Skeletal muscle satellite cell (primary cell): ENCODE measurements around the gene HSPBP1.

Source experiments
- H3K27me3 ChIP-seq: 2 replicates; pipeline ENCODE4 v1.7.0; 2013; ENCODE audit warnings: low read length; ENCODE audit not compliant: control insufficient read depth, insufficient read depth
- H3K36me3 ChIP-seq: 2 replicates; pipeline ENCODE4 v1.7.0; 2013; ENCODE audit warnings: mild to moderate bottlenecking, control low read depth, low read length; ENCODE audit not compliant: insufficient read depth
- H3K4me1 ChIP-seq: 2 replicates; pipeline ENCODE4 v1.7.0; 2013; ENCODE audit warnings: low read length; ENCODE audit not compliant: control insufficient read depth, insufficient read depth
- H3K4me2 ChIP-seq: 2 replicates; pipeline ENCODE4 v1.7.0; 2013; ENCODE audit warnings: mild to moderate bottlenecking, low read length
- H3K4me3 ChIP-seq: 2 replicates; pipeline ENCODE4 v1.7.0; 2013; ENCODE audit warnings: low read length
- H3K9ac ChIP-seq: 2 replicates; pipeline ENCODE4 v1.7.0; 2013; ENCODE audit warnings: mild to moderate bottlenecking, low read depth, low read length, moderate library complexity
- H3K9me3 ChIP-seq: replicated peaks from 2 replicates; pipeline ENCODE4 v1.7.0; 2013; ENCODE audit warnings: mild to moderate bottlenecking, control low read depth, low read length

The HSPBP1 gene

DNA sequence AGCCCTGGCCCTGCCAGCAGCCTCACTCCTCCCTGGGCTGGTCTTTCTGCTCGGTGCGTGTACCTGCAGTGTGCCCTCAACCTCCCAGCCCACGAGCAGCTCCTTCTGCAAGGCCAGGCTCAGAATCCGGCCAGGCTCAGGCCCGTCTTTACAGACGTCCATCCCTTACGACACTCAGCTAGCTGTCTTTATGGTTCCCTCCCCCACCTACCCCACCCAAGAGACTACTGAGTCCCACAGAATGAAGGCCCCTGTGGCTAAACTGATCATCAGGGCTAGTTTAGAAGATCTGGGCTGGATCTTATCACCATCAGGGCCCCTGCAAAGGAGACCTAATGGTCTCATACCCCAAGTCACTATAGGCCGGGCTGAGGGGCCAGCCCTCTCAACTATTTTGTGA, 34.5 kb upstream of the HSPBP1 start:
- Histone ChIP-seq H3K36me3 (no peaks in the 10 kb centered on the region), H3K4me1 (no peaks in the 10 kb centered on the region), H3K4me2 (no peak overlapping the region), H3K9ac (no peak overlapping the region), H3K27me3 (no peaks in the 10 kb centered on the region), H3K4me3 (no peak overlapping the region), H3K9me3 (no peaks in the 10 kb centered on the region)

DNA sequence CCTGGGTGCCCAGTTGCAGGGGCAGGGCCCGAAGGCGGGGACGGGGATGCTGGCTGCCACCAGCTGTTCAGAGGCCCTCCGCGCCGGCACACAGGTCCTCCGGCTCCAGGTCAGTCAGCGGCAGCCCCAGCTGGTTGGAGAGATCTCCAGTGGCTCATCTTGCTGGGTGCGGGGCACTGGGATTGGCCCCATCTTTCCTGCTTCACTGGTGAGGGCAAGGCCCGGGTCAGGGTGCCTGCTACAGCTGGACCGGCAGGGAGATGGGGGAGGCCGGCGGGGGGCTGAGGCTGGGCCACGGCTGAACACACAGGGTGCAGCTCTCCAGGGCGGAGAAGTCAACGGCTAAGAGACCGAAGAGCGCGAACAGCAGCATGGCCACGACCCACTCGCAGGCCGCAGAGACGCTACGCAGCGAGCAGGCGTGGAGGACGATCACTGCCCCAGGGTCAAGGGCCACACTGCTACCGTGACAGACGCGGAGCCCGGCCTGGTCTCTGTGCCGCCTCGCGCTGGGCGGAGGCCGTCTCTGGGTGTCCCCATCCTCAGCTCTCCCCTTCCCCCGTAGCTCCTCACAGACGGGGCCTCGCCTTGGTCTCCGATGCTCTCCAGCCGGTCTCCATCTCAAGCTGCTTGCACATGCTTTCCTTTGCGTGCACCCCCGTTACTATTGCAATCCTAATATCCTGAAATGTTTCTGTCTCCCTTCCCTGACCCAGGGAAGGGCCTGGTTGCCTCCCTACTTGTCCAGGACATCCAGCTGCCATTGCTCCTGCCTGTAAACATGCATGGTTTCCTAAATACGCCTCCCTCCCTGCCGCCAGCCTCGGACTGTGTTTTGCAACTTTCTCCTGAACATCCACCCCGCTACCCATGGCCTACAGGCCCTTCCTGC, 33.0 kb upstream of the HSPBP1 start:
- no peaks in the 10 kb centered on the region for H3K9me3 ChIP-seq
- H3K4me2 ChIP-seq, result no peak overlapping the region
- H3K36me3 ChIP-seq, result no peaks in the 10 kb centered on the region
- no peaks in the 10 kb centered on the region for H3K27me3 ChIP-seq
- no peak overlapping the region for H3K4me3 ChIP-seq
- H3K4me1 ChIP-seq, result no peaks in the 10 kb centered on the region
- H3K9ac ChIP-seq, result no peak overlapping the region

DNA sequence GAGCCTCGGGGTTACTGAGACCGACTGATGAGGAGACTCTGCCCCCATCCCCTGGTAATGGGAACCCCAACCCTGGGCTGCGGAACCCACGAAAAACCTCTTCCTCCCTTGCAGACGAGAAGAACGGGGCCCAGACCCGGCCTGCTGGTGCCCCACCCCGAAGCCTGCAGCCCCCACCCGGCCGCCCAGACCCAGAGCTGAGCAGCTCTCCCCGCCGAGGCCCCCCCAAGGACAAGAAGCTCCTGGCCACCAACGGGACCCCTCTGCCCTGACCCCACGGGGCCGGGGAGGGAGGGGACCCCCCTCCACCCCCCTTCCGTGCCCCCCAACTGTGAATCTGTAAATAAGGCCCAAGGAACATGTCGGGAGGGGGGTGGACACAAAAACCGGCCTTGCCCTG, 31.9 kb upstream of the HSPBP1 start:
- no peak overlapping the region for H3K9ac ChIP-seq
- H3K36me3 ChIP-seq, result peaks cover 2% of the 10 kb centered on the region
- H3K9me3 ChIP-seq, result no peaks in the 10 kb centered on the region
- no peak overlapping the region for H3K4me3 ChIP-seq
- no peaks in the 10 kb centered on the region for H3K27me3 ChIP-seq
- no peak overlapping the region for H3K4me2 ChIP-seq
- no peaks in the 10 kb centered on the region for H3K4me1 ChIP-seq

DNA sequence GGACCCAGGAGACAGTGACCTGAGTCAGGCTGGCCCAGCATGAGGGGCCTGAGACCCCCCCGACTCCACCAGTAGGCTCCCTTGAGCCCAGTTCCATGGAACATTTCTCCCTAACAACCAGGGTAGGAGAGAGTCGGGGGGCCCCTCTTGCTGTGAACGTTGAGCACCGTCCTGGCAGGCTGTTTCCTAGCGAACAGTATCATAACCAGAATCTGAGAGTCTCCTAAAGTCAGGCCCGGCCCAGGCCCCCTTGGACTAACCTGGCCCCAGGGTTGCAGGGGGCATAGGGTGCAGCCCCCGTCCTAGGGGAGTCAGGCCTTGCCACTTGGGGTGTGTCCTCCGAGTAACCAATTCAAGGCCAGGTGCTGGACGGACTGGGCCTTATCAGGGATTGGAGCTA, 31.5 kb upstream of the HSPBP1 start:
- Histone ChIP-seq H3K4me2 (no peak overlapping the region), H3K36me3 (peaks cover 3% of the 10 kb centered on the region), H3K9me3 (no peaks in the 10 kb centered on the region), H3K27me3 (no peaks in the 10 kb centered on the region), H3K4me3 (no peak overlapping the region), H3K4me1 (no peaks in the 10 kb centered on the region), H3K9ac (no peak overlapping the region)

DNA sequence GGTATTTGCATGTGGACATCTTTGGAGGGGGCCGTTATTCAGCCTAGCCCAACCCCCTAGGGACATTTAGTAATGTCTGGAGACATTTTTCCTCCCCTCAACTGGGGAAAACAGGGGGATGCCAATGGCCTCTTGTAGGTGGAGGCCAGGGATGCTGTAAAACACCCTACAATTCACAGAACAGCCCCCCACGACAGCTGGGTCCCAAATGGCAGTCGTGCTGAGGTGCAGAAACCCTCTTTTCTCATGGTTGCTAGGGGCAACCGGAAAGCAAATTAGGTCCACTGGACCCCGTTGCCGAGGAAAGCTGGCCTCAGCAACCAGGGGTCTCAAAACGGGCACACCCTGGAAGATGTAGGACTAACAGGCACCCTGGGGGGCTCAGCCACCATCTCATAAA, 30.6 kb upstream of the HSPBP1 start:
- Histone ChIP-seq H3K27me3 (no peaks in the 10 kb centered on the region), H3K36me3 (peaks cover 3% of the 10 kb centered on the region), H3K9me3 (no peaks in the 10 kb centered on the region), H3K4me3 (no peak overlapping the region), H3K4me1 (no peaks in the 10 kb centered on the region), H3K4me2 (no peak overlapping the region), H3K9ac (no peak overlapping the region)

DNA sequence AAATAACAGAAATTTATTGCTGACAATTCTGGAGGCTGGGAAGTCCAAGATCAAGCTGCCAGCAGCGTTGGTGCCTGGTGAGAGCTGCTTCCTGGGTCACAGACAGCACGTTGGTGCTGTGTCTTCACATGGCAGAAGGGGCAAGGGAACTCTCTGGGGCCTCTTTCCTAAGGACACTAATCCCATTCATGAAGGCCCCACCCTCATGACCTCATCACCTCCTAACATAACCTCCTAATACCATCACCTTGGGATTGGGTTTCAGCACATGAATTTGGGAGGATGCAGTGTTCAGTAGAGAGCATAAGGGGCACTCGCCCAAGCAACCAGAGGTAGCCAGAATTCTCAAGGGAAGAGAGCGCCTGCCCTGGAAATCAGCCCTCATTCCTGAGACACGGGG, 29.5 kb upstream of the HSPBP1 start:
- H3K36me3 ChIP-seq, result peaks cover 3% of the 10 kb centered on the region

DNA sequence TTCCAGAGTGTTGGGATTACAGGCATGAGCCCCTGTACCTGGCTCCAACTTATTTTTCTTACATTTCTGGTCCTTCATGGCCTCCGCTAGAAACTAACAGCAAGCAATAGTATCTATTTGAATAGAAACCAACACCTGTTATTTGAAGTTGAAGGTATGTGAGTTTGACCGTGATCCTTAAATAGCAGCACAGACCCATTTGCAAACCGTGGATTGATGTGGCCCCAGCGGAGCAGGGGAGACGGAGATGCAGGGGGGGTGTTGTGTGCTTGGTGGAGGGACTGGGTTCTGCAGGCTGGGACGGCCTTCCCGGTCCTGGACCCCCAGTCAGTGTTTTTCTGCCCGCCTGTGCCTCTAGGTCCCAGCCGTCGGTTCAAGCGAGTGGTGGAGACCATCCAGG, 28.4 kb upstream of the HSPBP1 start:
- H3K4me3 ChIP-seq, result no peak overlapping the region
- no peak overlapping the region for H3K9ac ChIP-seq
- no peak overlapping the region for H3K4me2 ChIP-seq
- peaks cover 10% of the 10 kb centered on the region for H3K36me3 ChIP-seq
- no peaks in the 10 kb centered on the region for H3K9me3 ChIP-seq
- H3K27me3 ChIP-seq, result no peaks in the 10 kb centered on the region
- no peaks in the 10 kb centered on the region for H3K4me1 ChIP-seq

More for the DNA sequence above, 29.5 kb upstream of the HSPBP1 start:
- H3K4me1 ChIP-seq, result no peaks in the 10 kb centered on the region
- H3K27me3 ChIP-seq, result no peaks in the 10 kb centered on the region
- no peak overlapping the region for H3K9ac ChIP-seq
- H3K4me2 ChIP-seq, result no peak overlapping the region
- no peak overlapping the region for H3K4me3 ChIP-seq
- H3K9me3 ChIP-seq, result no peaks in the 10 kb centered on the region

DNA sequence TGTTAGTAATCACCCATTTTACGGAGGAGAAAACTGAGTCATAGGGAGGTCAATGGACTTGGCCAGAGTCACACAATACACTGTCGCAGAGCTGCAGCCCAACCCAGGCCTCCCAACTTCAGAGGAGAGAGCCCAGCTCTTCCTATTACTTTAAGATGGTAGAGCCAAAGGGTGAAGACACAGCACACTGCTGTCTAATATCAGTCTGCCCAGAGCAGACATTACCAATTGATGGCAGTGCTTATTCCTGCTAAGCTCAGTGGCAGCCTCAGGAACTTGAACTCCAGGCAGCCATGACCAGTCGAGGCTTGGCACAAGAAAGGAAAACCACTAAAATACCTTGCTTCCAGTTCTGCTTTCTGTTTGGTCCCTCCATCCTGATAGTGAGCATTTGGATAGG, 26.8 kb upstream of the HSPBP1 start:
- Histone ChIP-seq H3K4me1 (peaks cover 4% of the 10 kb centered on the region), H3K4me2 (no peak overlapping the region), H3K36me3 (peaks cover 10% of the 10 kb centered on the region), H3K4me3 (no peak overlapping the region), H3K27me3 (no peaks in the 10 kb centered on the region), H3K9ac (no peak overlapping the region), H3K9me3 (no peaks in the 10 kb centered on the region)

DNA sequence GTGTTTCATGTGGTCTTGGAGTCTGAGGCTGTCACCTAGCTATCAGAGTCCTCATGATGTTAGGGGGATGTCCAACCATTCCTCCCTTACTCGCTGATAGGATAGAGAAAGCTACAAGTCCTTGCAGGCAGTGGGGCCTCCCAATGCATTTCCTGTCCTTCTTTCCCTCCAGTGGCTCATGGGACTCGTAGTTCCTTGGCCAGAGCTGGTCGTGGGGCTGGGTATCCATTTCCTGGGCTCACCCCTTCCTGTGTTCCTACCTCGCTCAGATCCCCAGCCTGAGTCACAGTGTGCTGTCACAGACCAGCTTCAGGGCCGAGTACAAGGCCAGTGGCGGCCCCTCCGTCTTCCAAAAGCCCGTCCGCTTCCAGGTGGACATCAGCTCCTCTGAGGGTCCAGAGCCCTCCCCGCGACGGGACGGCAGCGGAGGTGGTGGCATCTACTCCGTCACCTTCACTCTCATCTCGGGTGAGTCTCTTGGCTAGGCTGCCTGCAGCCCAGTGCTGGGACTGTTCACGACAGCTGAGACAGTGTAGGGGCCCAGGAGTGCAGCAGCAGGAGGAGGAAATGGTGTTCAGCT, 26.2 kb upstream of the HSPBP1 start:
- Histone ChIP-seq H3K27me3 (no peaks in the 10 kb centered on the region), H3K9me3 (no peaks in the 10 kb centered on the region), H3K9ac (no peak overlapping the region), H3K4me1 (peaks cover 9% of the 10 kb centered on the region), H3K4me3 (no peak overlapping the region), H3K36me3 (peaks cover 10% of the 10 kb centered on the region), H3K4me2 (no peak overlapping the region)

DNA sequence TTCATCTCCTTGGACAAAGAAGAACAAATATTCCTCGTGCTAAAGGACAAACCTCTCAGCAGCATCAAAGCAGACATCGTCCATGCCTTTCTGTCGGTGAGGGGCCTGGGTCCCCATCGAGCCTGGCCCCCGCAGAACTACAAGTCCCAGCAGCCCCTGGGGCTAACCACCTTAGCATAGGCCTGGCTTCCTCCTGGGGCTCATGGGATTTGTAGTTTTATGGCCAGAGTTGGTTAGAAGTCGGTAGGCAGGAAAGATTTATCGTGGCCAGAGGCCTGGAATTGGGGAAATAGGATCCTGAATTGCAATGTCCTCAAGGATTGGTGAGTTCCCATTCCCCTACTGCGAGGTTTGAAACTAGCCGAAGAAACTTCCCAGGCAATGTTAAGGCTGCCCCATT, 25.6 kb upstream of the HSPBP1 start:
- Histone ChIP-seq H3K4me1 (peaks cover 9% of the 10 kb centered on the region), H3K9me3 (no peaks in the 10 kb centered on the region), H3K4me2 (no peak overlapping the region), H3K36me3 (peaks cover 10% of the 10 kb centered on the region), H3K27me3 (no peaks in the 10 kb centered on the region), H3K4me3 (no peak overlapping the region), H3K9ac (no peak overlapping the region)

DNA sequence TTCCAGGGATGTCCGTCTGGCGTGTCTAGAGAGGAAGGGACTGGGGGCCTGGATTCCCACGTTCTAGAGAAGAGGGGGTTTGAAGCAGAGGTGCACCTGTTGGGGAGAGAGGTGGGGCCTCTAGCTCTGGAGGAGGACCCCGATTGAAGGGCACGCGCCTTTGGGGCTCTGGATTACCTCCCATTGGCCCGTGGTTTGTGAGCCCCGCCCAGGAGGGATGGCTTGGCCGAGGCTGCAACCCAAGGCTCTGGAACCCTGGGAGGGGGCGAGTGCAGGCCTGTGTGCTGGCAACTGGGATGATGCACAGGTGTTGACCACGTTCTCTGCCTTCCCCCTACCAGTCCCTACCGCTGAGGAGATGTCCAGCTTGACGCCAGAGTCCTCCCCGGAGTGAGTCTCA, 25.1 kb upstream of the HSPBP1 start:
- Histone ChIP-seq H3K4me3 (no peak overlapping the region), H3K36me3 (peaks cover 10% of the 10 kb centered on the region), H3K9me3 (no peaks in the 10 kb centered on the region)

More for the DNA sequence above, 25.1 kb upstream of the HSPBP1 start:
- Histone ChIP-seq H3K9ac (no peak overlapping the region), H3K4me2 (no peak overlapping the region), H3K27me3 (no peaks in the 10 kb centered on the region), H3K4me1 (peaks cover 9% of the 10 kb centered on the region)
